Spleen (tissue), 7 donors: ENCODE measurements around the gene AOX1.

Source experiments
- CTCF ChIP-seq, 11 experiments: fragments of 200-600 bp in 7 of 11; fragments of 450-650 bp in 4 of 11; sonication (generic) in 4 of 11; IDR thresholded peaks in 8 of 11; conservative IDR thresholded peaks in 3 of 11; 1 replicate in 7 of 11; 2 replicates in 4 of 11; pipeline versions ENCODE4 v1.4.0 to v1.8.0; 2016 to 2021; ENCODE audit warnings: antibody characterized with exemption in 11 of 11, inconsistent platforms in 4 of 11, mild to moderate bottlenecking in 1 of 11
- POLR2AphosphoS5 ChIP-seq, 3 donors: sonication (generic); formaldehyde crosslinking; IDR thresholded peaks; one replicate each; pipeline ENCODE4 v1.5.1; 2017; ENCODE audit warnings: antibody characterized with exemption in 3 of 3
- donor health status: DM: no; HTN: no; CAD: no; lungs with moderate emphysema.
- donor health status: DM: no; HTN: no; CAD: no.
- donor health status: DM: no; HTN: no; CAD: no.

- TF ChIP-seq POLR2AphosphoS5 (IDR thresholded peaks at IDR 0.05) (no peak), CTCF (IDR thresholded peaks at IDR 0.05 in 8 of 11, conservative IDR thresholded peaks at IDR 0.05 in 3 of 11) (no peak)
Observed at GRCh38 chr2:200665626-200666453, 80.0 kb downstream of the AOX1 start.
